ENCODE data around the gene ARID1B.

The ARID1B gene

GRCh38 chr6:157172830-157173536, 395.8 kb downstream of the ARID1B start:
- Histone ChIP-seq H3K4ac (ENCODE audit: low read length) (no peak overlapping the region), H2BK5ac (ENCODE audit: low read length) (no peak overlapping the region), H2AK5ac (ENCODE audit: low read depth, low read length) (no peak overlapping the region), H3K36me3 (replicated peaks in 1 of 2; ENCODE audit: control insufficient read depth in 2 of 2, insufficient read depth in 2 of 2, low read length in 2 of 2) (peaks cover 4 to 53% of the 10 kb centered on the region in 2 donors), H3K27ac (replicated peaks; ENCODE audit: low read length) (no peak overlapping the region), H2BK12ac (ENCODE audit: low read length) (no peak overlapping the region), H2AFZ (ENCODE audit: low read length) (no peak overlapping the region), H3K14ac (ENCODE audit: low read length) (no peak overlapping the region), H3K4me2 (ENCODE audit: insufficient read depth, low read length, poor library complexity, severe bottlenecking) (no peak overlapping the region), H3K23ac (ENCODE audit: low read depth, low read length, poor library complexity) (no peak overlapping the region), H3K9ac (ENCODE audit: low read depth, low read length, poor library complexity) (no peak overlapping the region), H3K4me1 (ENCODE audit: control insufficient read depth in 2 of 2, insufficient read depth in 1 of 2, low read depth in 1 of 2, low read length in 2 of 2) (peaks cover 0 to 6% of the 10 kb centered on the region in 2 donors), H3K27me3 (ENCODE audit: control insufficient read depth in 3 of 3, insufficient read depth in 3 of 3, low read depth in 1 of 3, low read length in 3 of 3) (no peaks in the 10 kb centered on the region), H4K91ac (ENCODE audit: low read depth, low read length, poor library complexity) (no peak overlapping the region), H2BK15ac (ENCODE audit: low read length) (no peak overlapping the region), H4K8ac (ENCODE audit: low read depth, low read length) (no peak overlapping the region), H3K9me3 (replicated peaks in 1 of 2; ENCODE audit: control insufficient read depth in 2 of 2, insufficient read depth in 1 of 2, low read depth in 1 of 2, low read length in 2 of 2) (no peaks in the 10 kb centered on the region), H3K79me1 (ENCODE audit: low read depth, low read length) (no peaks in the 10 kb centered on the region), H2BK120ac (ENCODE audit: low read depth, low read length) (no peak overlapping the region), H3K4me3 (ENCODE audit: low read length in 2 of 2) (no peak overlapping the region), H3K18ac (ENCODE audit: low read length) (no peak overlapping the region)
- no peak for DNase-seq (ENCODE audit: low spot score)
- no CpG with 5 or more reads among the region's 5 CpGs for WGBS, 2 donors (ENCODE audit: extremely low coverage in 2 of 2, insufficient read length in 2 of 2, insufficient replicate concordance in 1 of 2)

DNA sequence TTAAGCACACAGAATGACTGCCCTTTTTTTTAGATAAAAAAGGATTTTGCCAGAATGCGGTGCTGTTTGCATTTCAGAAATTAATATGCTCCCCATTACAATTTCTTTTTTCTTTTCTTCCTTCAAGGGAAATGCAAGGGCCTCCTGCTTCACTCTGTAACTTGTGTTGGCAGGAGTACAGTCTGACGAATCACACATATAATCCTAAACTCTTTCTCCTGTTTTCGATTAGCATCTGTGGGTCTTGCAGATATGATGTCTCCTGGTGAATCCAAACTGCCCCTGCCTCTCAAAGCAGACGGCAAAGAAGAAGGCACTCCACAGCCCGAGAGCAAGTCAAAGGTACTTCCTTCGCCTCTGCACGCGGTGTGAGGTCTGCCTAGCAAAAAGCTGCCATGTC, 396.6 kb downstream of the ARID1B start:
- H4K91ac ChIP-seq (ENCODE audit: low read depth, low read length, poor library complexity): no peak overlapping the region
- H3K4ac ChIP-seq (ENCODE audit: low read length): no peak overlapping the region
- no peak overlapping the region for H2BK12ac ChIP-seq (ENCODE audit: low read length)
- no peaks in the 10 kb centered on the region for H3K9me3 ChIP-seq (replicated peaks in 1 of 2; ENCODE audit: control insufficient read depth in 2 of 2, insufficient read depth in 1 of 2, low read depth in 1 of 2, low read length in 2 of 2)
- no peak overlapping the region for H3K14ac ChIP-seq (ENCODE audit: low read length)
- no peak overlapping the region for H2AFZ ChIP-seq (ENCODE audit: low read length)
- no peaks in the 10 kb centered on the region for H3K27me3 ChIP-seq (ENCODE audit: control insufficient read depth in 3 of 3, insufficient read depth in 3 of 3, low read depth in 1 of 3, low read length in 3 of 3)
- no peak overlapping the region for H3K18ac ChIP-seq (ENCODE audit: low read length)
- H3K36me3 ChIP-seq (replicated peaks in 1 of 2; ENCODE audit: control insufficient read depth in 2 of 2, insufficient read depth in 2 of 2, low read length in 2 of 2): peaks cover 4 to 45% of the 10 kb centered on the region in 2 donors
- no CpG with 5 or more reads among the region's 8 CpGs for WGBS, 2 donors (ENCODE audit: extremely low coverage in 2 of 2, insufficient read length in 2 of 2, insufficient replicate concordance in 1 of 2)
- no peak overlapping the region for H3K4me2 ChIP-seq (ENCODE audit: insufficient read depth, low read length, poor library complexity, severe bottlenecking)
- H3K9ac ChIP-seq (ENCODE audit: low read depth, low read length, poor library complexity): no peak overlapping the region
- H2AK5ac ChIP-seq (ENCODE audit: low read depth, low read length): no peak overlapping the region
- H2BK5ac ChIP-seq (ENCODE audit: low read length): no peak overlapping the region
- no peak overlapping the region for H4K8ac ChIP-seq (ENCODE audit: low read depth, low read length)
- H3K23ac ChIP-seq (ENCODE audit: low read depth, low read length, poor library complexity): no peak overlapping the region
- H3K79me1 ChIP-seq (ENCODE audit: low read depth, low read length): no peaks in the 10 kb centered on the region
- DNase-seq (ENCODE audit: low spot score): no peak
- no peak overlapping the region for H3K4me3 ChIP-seq (ENCODE audit: low read length in 2 of 2)
- no peak overlapping the region for H3K27ac ChIP-seq (replicated peaks; ENCODE audit: low read length)
- H2BK120ac ChIP-seq (ENCODE audit: low read depth, low read length): no peak overlapping the region
- no peak overlapping the region for H2BK15ac ChIP-seq (ENCODE audit: low read length)
- peaks cover 0 to 6% of the 10 kb centered on the region in 2 donors for H3K4me1 ChIP-seq (ENCODE audit: control insufficient read depth in 2 of 2, insufficient read depth in 1 of 2, low read depth in 1 of 2, low read length in 2 of 2)

- H3K4me2 ChIP-seq (ENCODE audit: insufficient read depth, low read length, poor library complexity, severe bottlenecking): no peak overlapping the region
- no peak overlapping the region for H2BK15ac ChIP-seq (ENCODE audit: low read length)
- H3K4me1 ChIP-seq (ENCODE audit: control insufficient read depth in 2 of 2, insufficient read depth in 1 of 2, low read depth in 1 of 2, low read length in 2 of 2): peaks cover 0 to 6% of the 10 kb centered on the region in 2 donors
- no peak overlapping the region for H4K91ac ChIP-seq (ENCODE audit: low read depth, low read length, poor library complexity)
- no peak overlapping the region for H3K27ac ChIP-seq (replicated peaks; ENCODE audit: low read length)
- no peak overlapping the region for H3K14ac ChIP-seq (ENCODE audit: low read length)
- H3K36me3 ChIP-seq (replicated peaks in 1 of 2; ENCODE audit: control insufficient read depth in 2 of 2, insufficient read depth in 2 of 2, low read length in 2 of 2): peaks cover 2 to 35% of the 10 kb centered on the region in 2 donors
- no peaks in the 10 kb centered on the region for H3K79me1 ChIP-seq (ENCODE audit: low read depth, low read length)
- H3K4ac ChIP-seq (ENCODE audit: low read length): no peak overlapping the region
- H3K23ac ChIP-seq (ENCODE audit: low read depth, low read length, poor library complexity): no peak overlapping the region
- no peak overlapping the region for H2BK12ac ChIP-seq (ENCODE audit: low read length)
- no peak for DNase-seq (ENCODE audit: low spot score)
- H3K4me3 ChIP-seq (ENCODE audit: low read length in 2 of 2): no peak overlapping the region
- no peaks in the 10 kb centered on the region for H3K9me3 ChIP-seq (replicated peaks in 1 of 2; ENCODE audit: control insufficient read depth in 2 of 2, insufficient read depth in 1 of 2, low read depth in 1 of 2, low read length in 2 of 2)
- H2AK5ac ChIP-seq (ENCODE audit: low read depth, low read length): no peak overlapping the region
- no peak overlapping the region for H2AFZ ChIP-seq (ENCODE audit: low read length)
- H3K18ac ChIP-seq (ENCODE audit: low read length): no peak overlapping the region
- H3K9ac ChIP-seq (ENCODE audit: low read depth, low read length, poor library complexity): no peak overlapping the region
- H4K8ac ChIP-seq (ENCODE audit: low read depth, low read length): no peak overlapping the region
- H2BK5ac ChIP-seq (ENCODE audit: low read length): no peak overlapping the region
- H3K27me3 ChIP-seq (ENCODE audit: control insufficient read depth in 3 of 3, insufficient read depth in 3 of 3, low read depth in 1 of 3, low read length in 3 of 3): no peaks in the 10 kb centered on the region
- no peak overlapping the region for H2BK120ac ChIP-seq (ENCODE audit: low read depth, low read length)
Observed at GRCh38 chr6:157174731-157175130, 397.6 kb downstream of the ARID1B start.

GRCh38 chr6:157177731-157178336, 400.7 kb downstream of the ARID1B start:
- H3K4ac ChIP-seq (ENCODE audit: low read length): no peak overlapping the region
- no peak overlapping the region for H2AK5ac ChIP-seq (ENCODE audit: low read depth, low read length)
- DNase-seq (ENCODE audit: low spot score): no peak
- no peaks in the 10 kb centered on the region for H3K9me3 ChIP-seq (replicated peaks in 1 of 2; ENCODE audit: control insufficient read depth in 2 of 2, insufficient read depth in 1 of 2, low read depth in 1 of 2, low read length in 2 of 2)
- WGBS, 2 donors (ENCODE audit: extremely low coverage in 2 of 2, insufficient read length in 2 of 2, insufficient replicate concordance in 1 of 2): no CpG with 5 or more reads among the region's 15 CpGs
- H3K4me1 ChIP-seq (ENCODE audit: control insufficient read depth in 2 of 2, insufficient read depth in 1 of 2, low read depth in 1 of 2, low read length in 2 of 2): peaks cover 0 to under 1% of the 10 kb centered on the region in 2 donors
- H3K4me3 ChIP-seq (ENCODE audit: low read length in 2 of 2): no peak overlapping the region
- no peak overlapping the region for H3K4me2 ChIP-seq (ENCODE audit: insufficient read depth, low read length, poor library complexity, severe bottlenecking)
- H2BK120ac ChIP-seq (ENCODE audit: low read depth, low read length): no peak overlapping the region
- no peak overlapping the region for H2BK12ac ChIP-seq (ENCODE audit: low read length)
- H3K9ac ChIP-seq (ENCODE audit: low read depth, low read length, poor library complexity): no peak overlapping the region
- no peaks in the 10 kb centered on the region for H3K79me1 ChIP-seq (ENCODE audit: low read depth, low read length)
- H3K27ac ChIP-seq (replicated peaks; ENCODE audit: low read length): no peak overlapping the region
- no peak overlapping the region for H3K14ac ChIP-seq (ENCODE audit: low read length)
- H3K27me3 ChIP-seq (ENCODE audit: control insufficient read depth in 3 of 3, insufficient read depth in 3 of 3, low read depth in 1 of 3, low read length in 3 of 3): no peaks in the 10 kb centered on the region
- peaks cover 8 to 43% of the 10 kb centered on the region in 2 donors for H3K36me3 ChIP-seq (replicated peaks in 1 of 2; ENCODE audit: control insufficient read depth in 2 of 2, insufficient read depth in 2 of 2, low read length in 2 of 2)
- no peak overlapping the region for H3K18ac ChIP-seq (ENCODE audit: low read length)
- H2BK5ac ChIP-seq (ENCODE audit: low read length): no peak overlapping the region
- H4K91ac ChIP-seq (ENCODE audit: low read depth, low read length, poor library complexity): no peak overlapping the region
- H2BK15ac ChIP-seq (ENCODE audit: low read length): no peak overlapping the region
- no peak overlapping the region for H3K23ac ChIP-seq (ENCODE audit: low read depth, low read length, poor library complexity)
- H2AFZ ChIP-seq (ENCODE audit: low read length): no peak overlapping the region
- no peak overlapping the region for H4K8ac ChIP-seq (ENCODE audit: low read depth, low read length)
